SK-N-SH (cell line): ENCODE data around the gene GGPS1. TPM values are rescaled to one million over a fixed set of nuclear protein-coding genes. Genes with fewer than 3 reads are reported as not detected.
"Not testable (repeated sequence)": the region's sequence is repeated elsewhere in the genome, so short reads cannot be mapped to it uniquely, and the experiment has no call there.

Experiments used
- CTCF ChIA-PET: fragments of 300-600, 350-600 bp; formaldehyde crosslinking; extraction: SDS; loops from one replicate; lab custom pipeline; 2021; lab: Yijun Ruan, JAX
- POLR2A ChIA-PET: fragments of 350-600 bp; sonication (Branson Sonifier 250); formaldehyde crosslinking; extraction: SDS; loops from one replicate; lab custom pipeline; 2020; ENCODE audit warnings: antibody characterized with exemption, inconsistent platforms; lab: Yijun Ruan, JAX
- DNase-seq: peaks from one replicate; pipeline ENCODE4 v3.0.0; 2012
- H2AFZ ChIP-seq: fragments of 200-600 bp; sonication (generic); 2 replicates; pipeline ENCODE4 v1.8.1; 2016; ENCODE audit warnings: antibody characterized with exemption, mild to moderate bottlenecking, low read depth
- H3F3A ChIP-seq: fragments of 200-600 bp; sonication (generic); replicated peaks from 2 replicates; pipeline ENCODE3; 2016; ENCODE audit warnings: antibody characterized with exemption, mild to moderate bottlenecking; ENCODE audit not compliant: insufficient read depth
- H3K27ac ChIP-seq, 2 experiments: fragments of 200-500 bp in 1 of 2; fragments of 200-600 bp in 1 of 2; sonication (Bioruptor generic) in 1 of 2; sonication (generic), shearing (Covaris generic) in 1 of 2; 2 replicates each; pipeline versions ENCODE4 v1.5.1 to v1.6.1; 2014 to 2016; ENCODE audit warnings: low read depth in 2 of 2, inconsistent platforms in 1 of 2, low read length in 1 of 2, mild to moderate bottlenecking in 1 of 2, mixed read lengths in 1 of 2
- H3K27me3 ChIP-seq: fragments of 200-600 bp; sonication (generic), shearing (Covaris generic); 2 replicates; pipeline ENCODE4 v1.6.1; 2016; ENCODE audit warnings: mixed run types; ENCODE audit not compliant: insufficient read depth
- H3K36me3 ChIP-seq, 2 experiments: fragments of 200-500 bp in 1 of 2; fragments of 200-600 bp in 1 of 2; sonication (Bioruptor generic) in 1 of 2; sonication (generic) in 1 of 2; replicated peaks in 1 of 2; 2 replicates each; pipeline versions ENCODE3 to v1.5.1; 2014 to 2016; ENCODE audit warnings: low read length in 1 of 2, mild to moderate bottlenecking in 1 of 2; ENCODE audit not compliant: insufficient read depth in 2 of 2, control insufficient read depth in 1 of 2
- H3K4me1 ChIP-seq, 2 experiments: fragments of 200-500 bp in 1 of 2; fragments of 200-600 bp in 1 of 2; sonication (Bioruptor generic) in 1 of 2; sonication (generic), shearing (Covaris generic) in 1 of 2; 2 replicates each; pipeline versions ENCODE4 v1.5.1 to v1.6.1; 2014 to 2016; ENCODE audit warnings: low read depth in 1 of 2, low read length in 1 of 2, mixed run types in 1 of 2; ENCODE audit not compliant: insufficient read depth in 2 of 2, control insufficient read depth in 1 of 2
- H3K4me2 ChIP-seq: fragments of 200-600 bp; sonication (generic), shearing (Covaris generic); 2 replicates; pipeline ENCODE4 v1.6.1; 2017; ENCODE audit warnings: mixed run types
- H3K4me3 ChIP-seq, 2 experiments: fragments of 200-500 bp in 1 of 2; fragments of 200-600 bp in 1 of 2; sonication (Bioruptor generic) in 1 of 2; sonication (generic), shearing (Covaris generic) in 1 of 2; 2 replicates each; pipeline versions ENCODE4 v1.5.1 to v1.8.1; 2014 to 2016; ENCODE audit warnings: low read depth in 2 of 2, inconsistent platforms in 1 of 2, low read length in 1 of 2, mild to moderate bottlenecking in 1 of 2, mixed read lengths in 1 of 2, moderate library complexity in 1 of 2
- H3K79me2 ChIP-seq: fragments of 200-600 bp; sonication (generic); 2 replicates; pipeline ENCODE4 v1.8.1; 2017; ENCODE audit warnings: mild to moderate bottlenecking; ENCODE audit not compliant: insufficient read depth
- H3K9ac ChIP-seq: fragments of 200-600 bp; sonication (generic); 2 replicates; pipeline ENCODE4 v1.6.1; 2017; ENCODE audit warnings: mixed run types
- H3K9me2 ChIP-seq: fragments of 200-600 bp; sonication (generic); 2 replicates; pipeline ENCODE4 v1.6.1; 2017; ENCODE audit warnings: mixed run types
- H3K9me3 ChIP-seq: fragments of 200-600 bp; sonication (generic); 2 replicates; pipeline ENCODE4 v1.6.1; 2017; ENCODE audit warnings: mixed run types, mild to moderate bottlenecking, moderate library complexity
- H4K20me1 ChIP-seq: fragments of 200-600 bp; sonication (generic); 2 replicates; pipeline ENCODE4 v1.6.1; 2017; ENCODE audit warnings: mild to moderate bottlenecking, mixed run types; ENCODE audit not compliant: insufficient read depth
- CTCF ChIP-seq: fragments of 200-600 bp; sonication (generic); IDR thresholded peaks from 2 replicates; pipeline ENCODE4 v1.6.1; 2017; ENCODE audit warnings: antibody characterized with exemption, mild to moderate bottlenecking, moderate library complexity
- FOSL2 ChIP-seq: IDR thresholded peaks from 2 replicates; pipeline ENCODE4 v1.4.0; 2012; ENCODE audit warnings: low read depth, mild to moderate bottlenecking, moderate library complexity, borderline replicate concordance
- GABPA ChIP-seq: IDR thresholded peaks from 2 replicates; pipeline ENCODE4 v1.4.0; 2012; ENCODE audit warnings: low read depth, mild to moderate bottlenecking
- JUND ChIP-seq: IDR thresholded peaks from 2 replicates; pipeline ENCODE4 v1.4.0; 2012
- MEF2A ChIP-seq: IDR thresholded peaks from 2 replicates; pipeline ENCODE4 v1.4.0; 2012; ENCODE audit warnings: low read depth, borderline replicate concordance
- MXI1 ChIP-seq: IDR thresholded peaks from 2 replicates; pipeline ENCODE4 v1.6.1; 2012; ENCODE audit warnings: mild to moderate bottlenecking, low read depth, low read length, improper control_type of control experiment
- RFX5 ChIP-seq: IDR thresholded peaks from 2 replicates; pipeline ENCODE4 v1.6.1; 2012; ENCODE audit warnings: mild to moderate bottlenecking, improper control_type of control experiment, low read length
- TAF1 ChIP-seq: IDR thresholded peaks from 2 replicates; pipeline ENCODE4 v1.6.1; 2012; ENCODE audit warnings: low read depth, mild to moderate bottlenecking, low read length, moderate library complexity, borderline replicate concordance
- USF2 ChIP-seq: fragments of 150-350 bp; IDR thresholded peaks from 2 replicates; pipeline ENCODE4 v1.6.1; 2017; ENCODE audit warnings: antibody characterized with exemption, low read length, low read depth, borderline replicate concordance
- ZBTB33 ChIP-seq: IDR thresholded peaks from 2 replicates; pipeline ENCODE4 v1.4.0; 2012; ENCODE audit warnings: low read depth, borderline replicate concordance
- WGBS: methylation state at CpG from one replicate; pipeline ENCODE4 v1.1.6; 2017; ENCODE audit warnings: low lambda C conversion rate; 5-methylcytosine and 5-hydroxymethylcytosine counted together
- polyA plus RNA-seq, 3 experiments: library from polyadenylated mRNA; depleted of rRNA; stranded (reverse); fragments of >200 nt; gene quantifications; 2 replicates each; pipeline ENCODE4 v1.2.3, GENCODE V29; 2012

Gene GGPS1
- polyA plus RNA-seq, 1 of the 3 experiments (the other 2 are of a cell fraction): 15.7 TPM

- Histone ChIP-seq H3K9me2 (no peaks in the 10 kb centered on the region), H3K9ac (no peak overlapping the region), H3K79me2 (peaks cover 98% of the 10 kb centered on the region), H3K4me3 (no peak overlapping the region), H3K27me3 (no peaks in the 10 kb centered on the region), H3K27ac (no peak overlapping the region)
- CTCF ChIA-PET: interaction anchor here (0.7 to 1.7 kb wide), 4 partner anchors 9 to 27 kb away, joined by 3 to 6 read pairs (median 4); no protein-coding TSS in a partner anchor
- POLR2A ChIA-PET: no interaction called here
- 83% methylated on average over 5 of the region's 5 CpGs for WGBS
- TF ChIP-seq FOSL2: no peak
- no peak for TF ChIP-seq JUND
- TF ChIP-seq ZBTB33: no peak
- TF ChIP-seq GABPA: no peak
- TF ChIP-seq USF2: no peak
- TF ChIP-seq, all 33 proteins: peak for 0
- H3K4me1 ChIP-seq: peaks cover 5 to 16% of the 10 kb centered on the region in 2 experiments; a peak in 3 of 4 replicates
- H3F3A ChIP-seq: peaks cover 19% of the 10 kb centered on the region
- H3K36me3 ChIP-seq: no peaks in the 10 kb centered on the region
- no peak for DNase-seq
- peaks cover 81% of the 10 kb centered on the region for H4K20me1 ChIP-seq
- no peaks in the 10 kb centered on the region for H3K9me3 ChIP-seq
- no peak overlapping the region for H2AFZ ChIP-seq
- no peak overlapping the region for H3K4me2 ChIP-seq
Measured at GRCh38 chr1:235279694-235280093, 48.7 kb upstream of the GGPS1 start.

- no peak for DNase-seq
- Histone ChIP-seq H3K36me3 (no peaks in the 10 kb centered on the region), H3K27me3 (no peaks in the 10 kb centered on the region), H3K9me3 (no peaks in the 10 kb centered on the region), H3F3A (peaks cover 19% of the 10 kb centered on the region), H3K27ac (no peak overlapping the region), H3K9me2 (no peaks in the 10 kb centered on the region), H4K20me1 (peaks cover 81% of the 10 kb centered on the region), H3K4me2 (no peak overlapping the region), H3K9ac (no peak overlapping the region), H3K4me1 (peaks cover 5 to 12% of the 10 kb centered on the region in 2 experiments; a peak in 3 of 4 replicates), H3K4me3 (no peak overlapping the region), H2AFZ (no peak overlapping the region), H3K79me2 (peaks cover 98% of the 10 kb centered on the region)
- POLR2A ChIA-PET: no interaction called here
- 98% methylated on average over 10 of the region's 15 CpGs for whole genome bisulfite sequencing
- CTCF ChIA-PET: interaction anchor here (1.2 to 1.7 kb wide), 3 partner anchors 8 to 28 kb away, joined by 4 to 6 read pairs (median 5); no protein-coding TSS in a partner anchor
- TF ChIP-seq MXI1 (no peak), CTCF (no peak), RFX5 (no peak), TAF1 (no peak), MEF2A (no peak)
Measured at GRCh38 chr1:235280467-235280866, 47.9 kb upstream of the GGPS1 start.

- Histone ChIP-seq H4K20me1 (peaks cover 83% of the 10 kb centered on the region), H3K79me2 (peaks cover 99% of the 10 kb centered on the region)
- H3K4me3 ChIP-seq, H3K9me2 ChIP-seq, H3K9ac ChIP-seq, POLR2A ChIA-PET, H3K4me1 ChIP-seq, H3K4me2 ChIP-seq, H3K27me3 ChIP-seq, H2AFZ ChIP-seq, H3K36me3 ChIP-seq, H3K27ac ChIP-seq, DNase-seq, H3K9me3 ChIP-seq, H3F3A ChIP-seq: not testable (repeated sequence)
- WGBS: 97% methylated on average over 13 of the region's 13 CpGs
- CTCF ChIA-PET: interaction anchor here (1.0 to 1.3 kb wide), 3 partner anchors 8 to 12 kb away, joined by 3 to 4 read pairs (median 3); no protein-coding TSS in a partner anchor
Measured at GRCh38 chr1:235283636-235284035, 44.7 kb upstream of the GGPS1 start.
